ENCODE results near the gene APOA5. TPM values are rescaled to one million over a fixed set of nuclear protein-coding genes. Genes with fewer than 3 reads are reported as not detected.

Gene APOA5
- total and polyA plus RNA-seq, 9 of the 15 experiments (the other 6 are each of a cell fraction or from before 2014, with no cell fraction given): not detected

DNA sequence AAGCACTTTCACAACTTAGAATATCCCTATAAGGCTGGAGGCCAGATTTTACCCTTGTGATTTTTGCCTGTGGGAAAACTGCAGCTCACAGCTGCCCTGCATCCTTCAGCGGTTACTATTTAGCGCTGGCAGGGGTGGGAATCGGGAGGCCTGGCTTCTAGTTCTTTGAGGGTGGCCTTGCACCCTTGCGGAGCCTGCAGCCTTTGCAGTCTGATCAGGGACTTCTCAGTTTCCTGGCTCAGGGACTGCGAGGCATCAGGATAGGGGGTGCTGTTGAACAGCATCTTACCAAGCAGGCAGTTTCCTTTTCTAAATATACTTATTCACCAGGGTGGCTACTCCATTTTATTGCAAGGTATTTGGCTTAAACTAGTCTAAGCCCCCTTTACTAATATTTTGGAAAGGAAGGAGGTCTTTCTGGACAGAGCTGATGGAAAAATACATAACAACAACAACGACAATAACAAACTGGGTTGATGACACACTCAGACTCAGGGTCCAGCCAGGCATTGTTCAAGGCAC, 48.6 kb upstream of the APOA5 start:
- no TSS peak for BruUV-seq (replicated peaks)

More for the DNA sequence above, 48.6 kb upstream of the APOA5 start:
- Histone ChIP-seq H3K9me3 (replicated peaks; ENCODE audit: control insufficient read depth, insufficient read depth, low read depth, low read length) (no peaks in the 10 kb centered on the region), H3K4me1 (replicated peaks in 1 of 2; ENCODE audit: control insufficient read depth in 2 of 2, insufficient read depth in 2 of 2, low read length in 2 of 2) (peaks cover 18 to 27% of the 10 kb centered on the region in 2 experiments; a peak in 4 of 5 replicates), H3K4me3 (no peak overlapping the region), H3K27ac (ENCODE audit: extremely low read depth, low read depth, low read length) (no peak overlapping the region), H3K27me3 (ENCODE audit: control insufficient read depth in 2 of 2, insufficient read depth in 2 of 2, low read length in 2 of 2) (no peaks in the 10 kb centered on the region; a peak in 1 of 5 replicates), H3K4me2 (ENCODE audit: insufficient read depth, low read length) (peak overlapping the region; percentile 6; the same call in 1 of the 2 replicates), H3K9me1 (ENCODE audit: control insufficient read depth, insufficient read depth, low read length) (no peaks in the 10 kb centered on the region), H4K20me1 (replicated peaks; ENCODE audit: control insufficient read depth, insufficient read depth, low read length) (no peaks in the 10 kb centered on the region), H3K36me3 (ENCODE audit: control insufficient read depth, insufficient read depth, low read length) (peaks cover 15% of the 10 kb centered on the region; the same call in 2 of the 3 replicates), H2AFZ (ENCODE audit: low read depth, low read length) (no peak overlapping the region), H3K79me2 (ENCODE audit: control insufficient read depth, insufficient read depth, low read length) (no peaks in the 10 kb centered on the region), H3K9ac (ENCODE audit: insufficient read depth in 1 of 2, low read depth in 2 of 2, low read length in 2 of 2) (0 out of 4 replicates have a peak overlapping the region, but pooled peaks of 1 of the 2 experiments have one; percentile 33)
- intact Hi-C loops (cut with micrococcal nuclease) (no loop called here), in situ Hi-C loops (cut with MboI) (no loop called here)
- ChIA-PET CTCF (ENCODE audit: low intra/inter-chr PET ratio) (no interaction called here), POLR2A (interaction anchor here (0.6 to 1.0 kb wide), 2 partner anchors 89 to 157 kb away, joined by 3 to 4 read pairs; no protein-coding TSS in a partner anchor)
- WGBS (ENCODE audit: insufficient coverage, low coverage, missing lambda C conversion rate): 30% methylated on average over 6 of the region's 6 CpGs
- ATAC-seq (peak; percentile 52), FAIRE-seq (no peak), DNase-seq (ENCODE audit: extremely low read depth in 1 of 4, low spot score in 3 of 4) (peak in 3 of 4 experiments; percentile 28 to 46 (median 29))
- TF ChIP-seq, protein P1, sequence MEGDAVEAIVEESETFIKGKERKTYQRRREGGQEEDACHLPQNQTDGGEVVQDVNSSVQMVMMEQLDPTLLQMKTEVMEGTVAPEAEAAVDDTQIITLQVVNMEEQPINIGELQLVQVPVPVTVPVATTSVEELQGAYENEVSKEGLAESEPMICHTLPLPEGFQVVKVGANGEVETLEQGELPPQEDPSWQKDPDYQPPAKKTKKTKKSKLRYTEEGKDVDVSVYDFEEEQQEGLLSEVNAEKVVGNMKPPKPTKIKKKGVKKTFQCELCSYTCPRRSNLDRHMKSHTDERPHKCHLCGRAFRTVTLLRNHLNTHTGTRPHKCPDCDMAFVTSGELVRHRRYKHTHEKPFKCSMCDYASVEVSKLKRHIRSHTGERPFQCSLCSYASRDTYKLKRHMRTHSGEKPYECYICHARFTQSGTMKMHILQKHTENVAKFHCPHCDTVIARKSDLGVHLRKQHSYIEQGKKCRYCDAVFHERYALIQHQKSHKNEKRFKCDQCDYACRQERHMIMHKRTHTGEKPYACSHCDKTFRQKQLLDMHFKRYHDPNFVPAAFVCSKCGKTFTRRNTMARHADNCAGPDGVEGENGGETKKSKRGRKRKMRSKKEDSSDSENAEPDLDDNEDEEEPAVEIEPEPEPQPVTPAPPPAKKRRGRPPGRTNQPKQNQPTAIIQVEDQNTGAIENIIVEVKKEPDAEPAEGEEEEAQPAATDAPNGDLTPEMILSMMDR (IDR thresholded peaks at IDR 0.05 in 2 of 3, conservative IDR thresholded peaks at IDR 0.05 in 1 of 3; ENCODE audit: insufficient read depth in 2 of 3, low read depth in 1 of 3, low read length in 3 of 3): peak; percentile 36 to 48 (median 38); a peak in 5 of 6 replicates
- TF ChIP-seq RAD21 (CRISPR knock-in tag; conservative IDR thresholded peaks at IDR 0.05 in 1 of 2, IDR thresholded peaks at IDR 0.05 in 1 of 2) (peak in 1 of 2 experiments; percentile 42; a peak in 2 of 4 replicates), SMARCC2 (IDR thresholded peaks at IDR 0.05; ENCODE audit: low read depth) (no peak)
- TF ChIP-seq, protein P2, sequence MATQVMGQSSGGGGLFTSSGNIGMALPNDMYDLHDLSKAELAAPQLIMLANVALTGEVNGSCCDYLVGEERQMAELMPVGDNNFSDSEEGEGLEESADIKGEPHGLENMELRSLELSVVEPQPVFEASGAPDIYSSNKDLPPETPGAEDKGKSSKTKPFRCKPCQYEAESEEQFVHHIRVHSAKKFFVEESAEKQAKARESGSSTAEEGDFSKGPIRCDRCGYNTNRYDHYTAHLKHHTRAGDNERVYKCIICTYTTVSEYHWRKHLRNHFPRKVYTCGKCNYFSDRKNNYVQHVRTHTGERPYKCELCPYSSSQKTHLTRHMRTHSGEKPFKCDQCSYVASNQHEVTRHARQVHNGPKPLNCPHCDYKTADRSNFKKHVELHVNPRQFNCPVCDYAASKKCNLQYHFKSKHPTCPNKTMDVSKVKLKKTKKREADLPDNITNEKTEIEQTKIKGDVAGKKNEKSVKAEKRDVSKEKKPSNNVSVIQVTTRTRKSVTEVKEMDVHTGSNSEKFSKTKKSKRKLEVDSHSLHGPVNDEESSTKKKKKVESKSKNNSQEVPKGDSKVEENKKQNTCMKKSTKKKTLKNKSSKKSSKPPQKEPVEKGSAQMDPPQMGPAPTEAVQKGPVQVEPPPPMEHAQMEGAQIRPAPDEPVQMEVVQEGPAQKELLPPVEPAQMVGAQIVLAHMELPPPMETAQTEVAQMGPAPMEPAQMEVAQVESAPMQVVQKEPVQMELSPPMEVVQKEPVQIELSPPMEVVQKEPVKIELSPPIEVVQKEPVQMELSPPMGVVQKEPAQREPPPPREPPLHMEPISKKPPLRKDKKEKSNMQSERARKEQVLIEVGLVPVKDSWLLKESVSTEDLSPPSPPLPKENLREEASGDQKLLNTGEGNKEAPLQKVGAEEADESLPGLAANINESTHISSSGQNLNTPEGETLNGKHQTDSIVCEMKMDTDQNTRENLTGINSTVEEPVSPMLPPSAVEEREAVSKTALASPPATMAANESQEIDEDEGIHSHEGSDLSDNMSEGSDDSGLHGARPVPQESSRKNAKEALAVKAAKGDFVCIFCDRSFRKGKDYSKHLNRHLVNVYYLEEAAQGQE (IDR thresholded peaks at IDR 0.05; ENCODE audit: borderline replicate concordance): peak; percentile 13; the same call in 1 of the 2 replicates
- TF ChIP-seq, protein P2 (CRISPR knock-in tag; IDR thresholded peaks at IDR 0.05; ENCODE audit: low read depth): no peak

All from K562 (cell line).